Cardiac muscle cell (in vitro differentiated cells and primary cell): Measurements from ENCODE around the gene KCTD12. TPM values are rescaled to one million over a fixed set of nuclear protein-coding genes. Genes with fewer than 3 reads are reported as not detected.

Experiments used
- DNase-seq, 2 donors: peaks; one replicate each; pipeline versions ENCODE4 v3.0.0 to v3.0.0-alpha.2; 2010 to 2017; ENCODE audit warnings: low read depth in 1 of 2, low spot score in 1 of 2
- H3K27ac ChIP-seq: fragments of 200-600 bp; sonication (generic); 2 replicates; pipeline ENCODE4 v1.5.1; 2016
- H3K27me3 ChIP-seq: fragments of 200-600 bp; sonication (generic); 2 replicates; pipeline ENCODE4 v1.6.0; 2016; ENCODE audit warnings: control low read depth
- H3K36me3 ChIP-seq: fragments of 200-600 bp; sonication (generic); 2 replicates; pipeline ENCODE4 v1.5.1; 2016; ENCODE audit warnings: control low read depth
- H3K4me1 ChIP-seq: fragments of 200-600 bp; sonication (generic); 2 replicates; pipeline ENCODE4 v1.8.1; 2017; ENCODE audit warnings: low read depth, mild to moderate bottlenecking, mixed run types
- H3K4me3 ChIP-seq: fragments of 200-600 bp; sonication (generic); 2 replicates; pipeline ENCODE4 v1.5.1; 2016; ENCODE audit warnings: mild to moderate bottlenecking
- H3K9me3 ChIP-seq: fragments of 200-600 bp; sonication (generic); 2 replicates; pipeline ENCODE4 v1.5.1; 2017; ENCODE audit warnings: low read depth, mild to moderate bottlenecking, control low read depth
- CTCF ChIP-seq: IDR thresholded peaks from 2 replicates; pipeline ENCODE4 v1.5.1; 2012; ENCODE audit warnings: low read depth, mild to moderate bottlenecking, low read length
- polyA plus RNA-seq: library from polyadenylated mRNA; unstranded; fragments of >200 nt; fragmentation: Nextera tagmentation; extraction: Ambion mirVana; gene quantifications from 2 replicates; pipeline ENCODE4 v1.2.1, GENCODE V29; 2016
- total RNA-seq: library from RNA; depleted of rRNA; stranded (reverse); fragments of >200 nt; gene quantifications from 2 replicates; pipeline ENCODE4 v1.2.3, GENCODE V29; 2016

KCTD12 gene
- total and polyA plus RNA-seq, 2 experiments from 2014 or later = 40.0 to 242 TPM

DNA sequence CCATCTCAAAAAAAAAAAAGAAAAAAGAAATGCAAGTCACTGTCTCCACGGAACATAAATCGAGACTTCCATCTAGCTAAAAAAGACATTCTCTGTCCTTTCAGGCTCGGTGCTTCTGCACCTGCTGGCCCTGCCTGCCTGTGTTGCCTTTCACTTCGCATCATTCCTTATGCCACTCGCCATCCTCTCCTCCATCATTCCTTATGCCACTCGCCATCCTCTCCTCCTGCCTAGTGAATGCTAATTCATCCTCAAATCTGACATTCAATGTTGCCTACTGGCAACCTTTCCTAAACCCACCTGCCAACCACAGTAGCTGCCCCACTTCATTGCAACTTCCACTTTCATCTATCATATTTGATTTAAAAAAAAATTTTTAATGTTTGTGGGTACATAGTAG lies 36.7 kb downstream of the KCTD12 start:
- Histone ChIP-seq H3K4me3 (no peak overlapping the region), H3K36me3 (no peaks in the 10 kb centered on the region), H3K27me3 (no peaks in the 10 kb centered on the region), H3K9me3 (no peaks in the 10 kb centered on the region), H3K27ac (no peak overlapping the region), H3K4me1 (peaks cover 34% of the 10 kb centered on the region)
- TF ChIP-seq CTCF = no peak
- DNase-seq = no peak

GRCh38 chr13:76848596-76848995 lies 37.6 kb downstream of the KCTD12 start:
- peaks cover 26% of the 10 kb centered on the region for H3K4me1 ChIP-seq
- no peaks in the 10 kb centered on the region for H3K27me3 ChIP-seq
- no peaks in the 10 kb centered on the region for H3K36me3 ChIP-seq
- H3K27ac ChIP-seq = no peak overlapping the region
- H3K9me3 ChIP-seq = no peaks in the 10 kb centered on the region
- H3K4me3 ChIP-seq = no peak overlapping the region
- peak in 1 of 2 donors; percentile 77 for DNase-seq
- no peak for TF ChIP-seq CTCF

GRCh38 chr13:76846363-76846762 lies 39.8 kb downstream of the KCTD12 start:
- no peak for DNase-seq
- no peak overlapping the region for H3K27ac ChIP-seq
- H3K9me3 ChIP-seq = no peaks in the 10 kb centered on the region
- H3K36me3 ChIP-seq = no peaks in the 10 kb centered on the region
- H3K4me1 ChIP-seq = peaks cover 14% of the 10 kb centered on the region
- no peaks in the 10 kb centered on the region for H3K27me3 ChIP-seq
- no peak overlapping the region for H3K4me3 ChIP-seq
- no peak for TF ChIP-seq CTCF

GRCh38 chr13:76845865-76846264 lies 40.3 kb downstream of the KCTD12 start:
- H3K4me3 ChIP-seq = no peak overlapping the region
- H3K27ac ChIP-seq = no peak overlapping the region
- H3K9me3 ChIP-seq = no peaks in the 10 kb centered on the region
- TF ChIP-seq CTCF = no peak
- H3K36me3 ChIP-seq = no peaks in the 10 kb centered on the region
- H3K4me1 ChIP-seq = peaks cover 14% of the 10 kb centered on the region
- H3K27me3 ChIP-seq = no peaks in the 10 kb centered on the region
- no peak for DNase-seq

GRCh38 chr13:76845367-76845766 lies 40.8 kb downstream of the KCTD12 start:
- DNase-seq = no peak
- TF ChIP-seq CTCF = no peak
- no peaks in the 10 kb centered on the region for H3K9me3 ChIP-seq
- no peaks in the 10 kb centered on the region for H3K27me3 ChIP-seq
- no peak overlapping the region for H3K27ac ChIP-seq
- H3K36me3 ChIP-seq = no peaks in the 10 kb centered on the region
- H3K4me3 ChIP-seq = no peak overlapping the region
- peaks cover 14% of the 10 kb centered on the region for H3K4me1 ChIP-seq

- Histone ChIP-seq H3K9me3 (no peaks in the 10 kb centered on the region), H3K4me1 (no peaks in the 10 kb centered on the region), H3K27ac (no peak overlapping the region), H3K36me3 (no peaks in the 10 kb centered on the region), H3K27me3 (no peaks in the 10 kb centered on the region), H3K4me3 (no peak overlapping the region)
- peak in 1 of 2 donors; percentile 27 for DNase-seq
- TF ChIP-seq CTCF = no peak
Observed at GRCh38 chr13:76837801-76838200, 48.4 kb downstream of the KCTD12 start.
